GM23338 (cell line): ENCODE data around the gene CCDC146. TPM values are rescaled to one million over a fixed set of nuclear protein-coding genes. Genes with fewer than 3 reads are reported as not detected.

Experiments
- ATAC-seq: fragments of 200-7000 bp; cut with Tn5 transposase; 3 replicates; pipeline ENCODE4 v1.9.1; 2020
- DNase-seq: peaks from one replicate; pipeline ENCODE4 v3.0.0-alpha.2; 2015; ENCODE audit warnings: low spot score
- H2AFZ ChIP-seq: fragments of 200-600 bp; sonication (generic); 2 replicates; pipeline ENCODE4 v1.8.0; 2016; ENCODE audit warnings: antibody characterized with exemption, mild to moderate bottlenecking, moderate library complexity
- H3F3A ChIP-seq: fragments of 200-600 bp; sonication (generic); replicated peaks from 2 replicates; pipeline ENCODE4 v1.8.0; 2017; ENCODE audit warnings: antibody characterized with exemption, mixed run types, low read depth
- H3K27ac ChIP-seq: fragments of 200-600 bp; sonication (generic); 2 replicates; pipeline ENCODE4 v1.6.1; 2016; ENCODE audit warnings: low read depth
- H3K27me3 ChIP-seq: fragments of 200-600 bp; sonication (generic); 2 replicates; pipeline ENCODE4 v1.8.0; 2016; ENCODE audit warnings: mild to moderate bottlenecking, mixed run types, moderate library complexity; ENCODE audit not compliant: insufficient read depth
- H3K36me3 ChIP-seq: fragments of 200-600 bp; sonication (generic); 2 replicates; pipeline ENCODE4 v1.8.0; 2016; ENCODE audit warnings: mild to moderate bottlenecking; ENCODE audit not compliant: insufficient read depth
- H3K4me1 ChIP-seq: fragments of 200-600 bp; sonication (generic); 2 replicates; pipeline ENCODE4 v1.8.0; 2016; ENCODE audit warnings: mild to moderate bottlenecking, moderate library complexity; ENCODE audit not compliant: insufficient read depth
- H3K4me2 ChIP-seq: fragments of 200-600 bp; sonication (generic); 2 replicates; pipeline ENCODE4 v1.7.1; 2017; ENCODE audit warnings: mixed run types
- H3K4me3 ChIP-seq: fragments of 200-600 bp; sonication (generic); 2 replicates; pipeline ENCODE4 v1.6.1; 2016; ENCODE audit warnings: mixed run types
- H3K79me2 ChIP-seq: fragments of 200-600 bp; sonication (generic); replicated peaks from 2 replicates; pipeline ENCODE4 v1.8.0; 2017; ENCODE audit warnings: mild to moderate bottlenecking; ENCODE audit not compliant: insufficient read depth
- H3K9me2 ChIP-seq: fragments of 200-600 bp; sonication (generic); 2 replicates; pipeline ENCODE4 v1.8.0; 2017; ENCODE audit not compliant: insufficient read depth
- H4K20me1 ChIP-seq: fragments of 200-600 bp; sonication (generic); replicated peaks from 2 replicates; pipeline ENCODE4 v1.8.0; 2017; ENCODE audit warnings: mild to moderate bottlenecking; ENCODE audit not compliant: insufficient read depth
- H3K27ac Mint-ChIP-seq: 2 replicates; pipeline ENCODE4 v1.8.0; 2020; ENCODE audit warnings: inconsistent platforms, mild to moderate bottlenecking, moderate library complexity, mixed read lengths
- H3K27me3 Mint-ChIP-seq: 3 replicates; pipeline ENCODE4 v1.8.0; 2022; ENCODE audit warnings: low read depth, mild to moderate bottlenecking, moderate library complexity, mixed read lengths, inconsistent platforms; ENCODE audit not compliant: insufficient read depth, poor library complexity
- H3K36me3 Mint-ChIP-seq: 3 replicates; pipeline ENCODE4 v1.8.0; 2021; ENCODE audit warnings: low read depth, mild to moderate bottlenecking, inconsistent platforms, moderate library complexity, mixed read lengths
- H3K4me1 Mint-ChIP-seq: 3 replicates; pipeline ENCODE4 v1.8.0; 2020; ENCODE audit warnings: mild to moderate bottlenecking, inconsistent platforms, mixed read lengths
- H3K4me3 Mint-ChIP-seq: 3 replicates; pipeline ENCODE4 v1.8.0; 2021; ENCODE audit warnings: moderate library complexity, mild to moderate bottlenecking, inconsistent platforms, mixed read lengths
- H3K9me3 Mint-ChIP-seq: 3 replicates; pipeline ENCODE4 v1.8.0; 2020; ENCODE audit warnings: moderate library complexity, mild to moderate bottlenecking, inconsistent platforms, mixed read lengths
- CTCF ChIP-seq, 2 experiments: fragments of 200-600 bp in 1 of 2; sonication (generic) in 1 of 2; conservative IDR thresholded peaks; 2 replicates each; pipeline versions ENCODE4 v1.5.1 to v1.6.1; 2016 to 2017; ENCODE audit warnings: antibody characterized with exemption in 2 of 2, low read depth in 2 of 2, mild to moderate bottlenecking in 2 of 2, moderate library complexity in 1 of 2
- EZH2 ChIP-seq: fragments of 200-600 bp; sonication (generic); IDR thresholded peaks from one replicate; pipeline ENCODE4 v1.8.0; 2017; ENCODE audit warnings: antibody characterized with exemption, mild to moderate bottlenecking, low read depth; ENCODE audit not compliant: unreplicated experiment
- EZH2phosphoT487 ChIP-seq: fragments of 200-600 bp; sonication (generic); IDR thresholded peaks from one replicate; pipeline ENCODE4 v1.8.1; 2018; ENCODE audit warnings: antibody characterized with exemption; ENCODE audit not compliant: unreplicated experiment
- JUNB ChIP-seq: IDR thresholded peaks from one replicate; pipeline ENCODE4 v1.6.1; 2016; ENCODE audit warnings: antibody characterized with exemption; ENCODE audit not compliant: unreplicated experiment
- POLR2AphosphoS5 ChIP-seq: IDR thresholded peaks from 2 replicates; pipeline ENCODE4 v1.6.1; 2016; ENCODE audit warnings: antibody characterized with exemption, low read depth
- STAT1 ChIP-seq: IDR thresholded peaks from one replicate; pipeline ENCODE4 v1.6.1; 2016; ENCODE audit warnings: antibody characterized with exemption; ENCODE audit not compliant: unreplicated experiment
- ZNF331 ChIP-seq: fragments of 250-450 bp; sonication (Bioruptor Pico); IDR thresholded peaks from 2 replicates; pipeline ENCODE4 v1.5.0; 2020; ENCODE audit warnings: low read depth, mild to moderate bottlenecking, moderate library complexity
- polyA plus RNA-seq: library from polyadenylated mRNA; unstranded; fragments of >200 nt; fragmentation: Nextera tagmentation; extraction: Ambion mirVana; gene quantifications from 2 replicates; pipeline ENCODE4 v1.2.1, GENCODE V29; 2016
- total RNA-seq: library from RNA; depleted of rRNA; stranded (reverse); fragments of >200 nt; shearing (Covaris generic); gene quantifications from 2 replicates; pipeline ENCODE4 v1.2.3, GENCODE V29; 2014
- TF ChIP-seq, protein P1 (sequence below): fragments of 250-450 bp; sonication (Bioruptor Pico); IDR thresholded peaks from 2 replicates; pipeline ENCODE4 v1.5.0; 2020; ENCODE audit warnings: mild to moderate bottlenecking, moderate library complexity

Gene CCDC146
- total and polyA plus RNA-seq, 2 experiments from 2014 or later: 0.35 to 0.74 TPM

DNA sequence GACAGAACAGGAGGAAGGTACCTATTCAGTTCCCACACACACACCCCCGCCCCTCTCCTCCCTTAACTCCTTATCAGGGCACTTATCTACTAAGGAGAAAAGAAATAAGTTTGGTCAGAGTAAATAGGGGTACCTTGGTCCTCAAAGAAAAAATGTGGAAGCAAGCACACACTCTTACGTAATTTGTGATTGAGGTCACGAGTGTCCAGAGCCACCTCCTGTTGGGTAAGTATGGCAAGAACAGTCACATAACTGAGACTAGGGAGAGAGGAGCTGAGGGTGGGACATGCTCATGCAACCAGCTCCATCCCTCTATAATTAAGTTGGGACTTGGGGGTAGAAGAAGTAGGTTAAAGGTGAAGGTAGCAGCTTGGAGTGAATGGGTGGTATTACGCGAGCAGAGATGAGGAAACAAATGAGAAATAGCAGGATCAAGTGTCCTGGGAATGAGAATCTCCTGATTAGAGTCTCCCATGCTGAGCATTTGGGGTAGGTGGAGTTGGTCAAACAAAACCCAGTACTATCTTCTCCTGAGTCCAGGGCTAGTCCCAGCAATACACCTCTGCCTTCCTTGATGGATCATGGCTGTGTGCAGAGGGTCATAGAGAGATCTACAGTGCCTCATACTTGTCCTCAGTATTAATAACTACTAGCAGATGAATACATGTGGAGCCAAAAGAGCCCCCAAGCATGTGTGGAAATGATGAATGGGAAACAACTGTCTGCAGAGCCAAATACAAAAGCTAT lies 216.6 kb downstream of the CCDC146 start:
- H3K9me2 ChIP-seq: no peaks in the 10 kb centered on the region
- no peak overlapping the region for H3K27ac ChIP-seq
- Mint-ChIP-seq H3K9me3 (no peaks in the 10 kb centered on the region; the same call in 1 of the 3 replicates), H3K27ac (no peak overlapping the region), H3K4me3 (no peak overlapping the region), H3K36me3 (peaks cover 9% of the 10 kb centered on the region; the same call in 2 of the 3 replicates), H3K4me1 (no peaks in the 10 kb centered on the region), H3K27me3 (peaks cover 3% of the 10 kb centered on the region)
- TF ChIP-seq POLR2AphosphoS5 (no peak), JUNB (no peak), EZH2phosphoT487 (no peak), EZH2 (no peak), STAT1 (no peak)
- H3K4me2 ChIP-seq: no peak overlapping the region
- H4K20me1 ChIP-seq: no peaks in the 10 kb centered on the region
- H3K4me1 ChIP-seq: no peaks in the 10 kb centered on the region
- no peaks in the 10 kb centered on the region for H3K27me3 ChIP-seq
- no peak for DNase-seq
- H3K4me3 ChIP-seq: no peak overlapping the region
- ATAC-seq: no peak
- no peaks in the 10 kb centered on the region for H3K36me3 ChIP-seq
- no peak overlapping the region for H2AFZ ChIP-seq
- H3K79me2 ChIP-seq: no peaks in the 10 kb centered on the region
- H3F3A ChIP-seq: no peaks in the 10 kb centered on the region

GRCh38 chr7:77339726-77340125 lies 217.3 kb downstream of the CCDC146 start:
- Mint-ChIP-seq H3K36me3 (peaks cover 9% of the 10 kb centered on the region; the same call in 2 of the 3 replicates), H3K4me3 (no peak overlapping the region), H3K27me3 (peaks cover 3% of the 10 kb centered on the region), H3K9me3 (no peaks in the 10 kb centered on the region; the same call in 1 of the 3 replicates), H3K4me1 (no peaks in the 10 kb centered on the region), H3K27ac (no peak overlapping the region)
- Histone ChIP-seq H3K36me3 (no peaks in the 10 kb centered on the region), H3K4me3 (no peak overlapping the region), H3K79me2 (no peaks in the 10 kb centered on the region), H3K27me3 (no peaks in the 10 kb centered on the region), H3K9me2 (no peaks in the 10 kb centered on the region), H2AFZ (no peak overlapping the region), H3K27ac (no peak overlapping the region), H3K4me2 (no peak overlapping the region), H3K4me1 (no peaks in the 10 kb centered on the region), H3F3A (no peaks in the 10 kb centered on the region), H4K20me1 (no peaks in the 10 kb centered on the region)
- DNase-seq: no peak
- ATAC-seq: no peak
- TF ChIP-seq JUNB (no peak), CTCF (conservative IDR thresholded peaks at IDR 0.05; ENCODE audit: low read depth in 2 of 2) (no peak), ZNF331 (CRISPR knock-in tag) (no peak)
- TF ChIP-seq, protein P1, sequence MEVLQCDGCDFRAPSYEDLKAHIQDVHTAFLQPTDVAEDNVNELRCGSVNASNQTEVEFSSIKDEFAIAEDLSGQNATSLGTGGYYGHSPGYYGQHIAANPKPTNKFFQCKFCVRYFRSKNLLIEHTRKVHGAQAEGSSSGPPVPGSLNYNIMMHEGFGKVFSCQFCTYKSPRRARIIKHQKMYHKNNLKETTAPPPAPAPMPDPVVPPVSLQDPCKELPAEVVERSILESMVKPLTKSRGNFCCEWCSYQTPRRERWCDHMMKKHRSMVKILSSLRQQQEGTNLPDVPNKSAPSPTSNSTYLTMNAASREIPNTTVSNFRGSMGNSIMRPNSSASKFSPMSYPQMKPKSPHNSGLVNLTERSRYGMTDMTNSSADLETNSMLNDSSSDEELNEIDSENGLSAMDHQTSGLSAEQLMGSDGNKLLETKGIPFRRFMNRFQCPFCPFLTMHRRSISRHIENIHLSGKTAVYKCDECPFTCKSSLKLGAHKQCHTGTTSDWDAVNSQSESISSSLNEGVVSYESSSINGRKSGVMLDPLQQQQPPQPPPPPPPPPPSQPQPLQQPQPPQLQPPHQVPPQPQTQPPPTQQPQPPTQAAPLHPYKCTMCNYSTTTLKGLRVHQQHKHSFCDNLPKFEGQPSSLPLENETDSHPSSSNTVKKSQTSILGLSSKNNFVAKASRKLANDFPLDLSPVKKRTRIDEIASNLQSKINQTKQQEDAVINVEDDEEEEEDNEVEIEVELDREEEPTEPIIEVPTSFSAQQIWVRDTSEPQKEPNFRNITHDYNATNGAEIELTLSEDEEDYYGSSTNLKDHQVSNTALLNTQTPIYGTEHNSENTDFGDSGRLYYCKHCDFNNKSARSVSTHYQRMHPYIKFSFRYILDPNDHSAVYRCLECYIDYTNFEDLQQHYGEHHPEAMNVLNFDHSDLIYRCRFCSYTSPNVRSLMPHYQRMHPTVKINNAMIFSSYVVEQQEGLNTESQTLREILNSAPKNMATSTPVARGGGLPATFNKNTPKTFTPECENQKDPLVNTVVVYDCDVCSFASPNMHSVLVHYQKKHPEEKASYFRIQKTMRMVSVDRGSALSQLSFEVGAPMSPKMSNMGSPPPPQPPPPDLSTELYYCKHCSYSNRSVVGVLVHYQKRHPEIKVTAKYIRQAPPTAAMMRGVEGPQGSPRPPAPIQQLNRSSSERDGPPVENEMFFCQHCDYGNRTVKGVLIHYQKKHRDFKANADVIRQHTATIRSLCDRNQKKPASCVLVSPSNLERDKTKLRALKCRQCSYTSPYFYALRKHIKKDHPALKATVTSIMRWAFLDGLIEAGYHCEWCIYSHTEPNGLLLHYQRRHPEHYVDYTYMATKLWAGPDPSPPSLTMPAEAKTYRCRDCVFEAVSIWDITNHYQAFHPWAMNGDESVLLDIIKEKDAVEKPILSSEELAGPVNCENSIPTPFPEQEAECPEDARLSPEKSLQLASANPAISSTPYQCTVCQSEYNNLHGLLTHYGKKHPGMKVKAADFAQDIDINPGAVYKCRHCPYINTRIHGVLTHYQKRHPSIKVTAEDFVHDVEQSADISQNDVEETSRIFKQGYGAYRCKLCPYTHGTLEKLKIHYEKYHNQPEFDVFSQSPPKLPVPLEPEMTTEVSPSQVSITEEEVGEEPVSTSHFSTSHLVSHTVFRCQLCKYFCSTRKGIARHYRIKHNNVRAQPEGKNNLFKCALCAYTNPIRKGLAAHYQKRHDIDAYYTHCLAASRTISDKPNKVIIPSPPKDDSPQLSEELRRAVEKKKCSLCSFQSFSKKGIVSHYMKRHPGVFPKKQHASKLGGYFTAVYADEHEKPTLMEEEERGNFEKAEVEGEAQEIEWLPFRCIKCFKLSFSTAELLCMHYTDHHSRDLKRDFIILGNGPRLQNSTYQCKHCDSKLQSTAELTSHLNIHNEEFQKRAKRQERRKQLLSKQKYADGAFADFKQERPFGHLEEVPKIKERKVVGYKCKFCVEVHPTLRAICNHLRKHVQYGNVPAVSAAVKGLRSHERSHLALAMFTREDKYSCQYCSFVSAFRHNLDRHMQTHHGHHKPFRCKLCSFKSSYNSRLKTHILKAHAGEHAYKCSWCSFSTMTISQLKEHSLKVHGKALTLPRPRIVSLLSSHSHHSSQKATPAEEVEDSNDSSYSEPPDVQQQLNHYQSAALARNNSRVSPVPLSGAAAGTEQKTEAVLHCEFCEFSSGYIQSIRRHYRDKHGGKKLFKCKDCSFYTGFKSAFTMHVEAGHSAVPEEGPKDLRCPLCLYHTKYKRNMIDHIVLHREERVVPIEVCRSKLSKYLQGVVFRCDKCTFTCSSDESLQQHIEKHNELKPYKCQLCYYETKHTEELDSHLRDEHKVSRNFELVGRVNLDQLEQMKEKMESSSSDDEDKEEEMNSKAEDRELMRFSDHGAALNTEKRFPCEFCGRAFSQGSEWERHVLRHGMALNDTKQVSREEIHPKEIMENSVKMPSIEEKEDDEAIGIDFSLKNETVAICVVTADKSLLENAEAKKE (CRISPR knock-in tag): no peak
